Activated CD4-positive, CD25-positive, alpha-beta regulatory T cell treated with anti-CD3 and anti-CD28 coated beads, Interleukin-2, amount 50 U/mL, for 16 hours (primary cell): ENCODE data around the gene PABPN1L.
"Not testable (repeated sequence)": the region's sequence is repeated elsewhere in the genome, so short reads cannot be mapped to it uniquely, and the experiment has no call there.

Source experiments
- DNase-seq: peaks from one replicate; pipeline ENCODE4 v3.0.0-alpha.2; 2020; ENCODE audit warnings: low read depth, low spot score

PABPN1L gene

GRCh38 chr16:88901718-88902337, 35.4 kb upstream of the PABPN1L start:
- DNase-seq = no peak

- no peak for DNase-seq
These were observed 34.2 kb upstream of the PABPN1L start for GRCh38 chr16:88900662-88901052.

- DNase-seq = no peak
These were observed 33.6 kb upstream of the PABPN1L start for GRCh38 chr16:88899901-88900661.

GRCh38 chr16:88897696-88898425, 31.4 kb upstream of the PABPN1L start:
- DNase-seq = no peak

- no peak for DNase-seq
These were observed 30.0 kb upstream of the PABPN1L start for GRCh38 chr16:88896238-88897070.

GRCh38 chr16:88895335-88895734, 28.9 kb upstream of the PABPN1L start:
- no peak for DNase-seq

- no peak for DNase-seq
These were observed 28.3 kb upstream of the PABPN1L start for GRCh38 chr16:88894681-88895300.

GRCh38 chr16:88894266-88894665, 27.8 kb upstream of the PABPN1L start:
- DNase-seq = not testable (repeated sequence)

GRCh38 chr16:88893127-88893968, 26.9 kb upstream of the PABPN1L start:
- DNase-seq = no peak

GRCh38 chr16:88892065-88892464, 25.6 kb upstream of the PABPN1L start:
- no peak for DNase-seq

GRCh38 chr16:88891083-88891482, 24.6 kb upstream of the PABPN1L start:
- DNase-seq = no peak

GRCh38 chr16:88889702-88890352, 23.4 kb upstream of the PABPN1L start:
- DNase-seq = not testable (repeated sequence)

- no peak for DNase-seq
These were observed 22.3 kb upstream of the PABPN1L start for GRCh38 chr16:88888461-88889387.

- DNase-seq = no peak
These were observed 21.6 kb upstream of the PABPN1L start for GRCh38 chr16:88888057-88888456.

GRCh38 chr16:88886845-88887521, 20.5 kb upstream of the PABPN1L start:
- no peak for DNase-seq

- no peak for DNase-seq
These were observed 20.0 kb upstream of the PABPN1L start for GRCh38 chr16:88886420-88886844.

- DNase-seq = no peak
These were observed 19.3 kb upstream of the PABPN1L start for GRCh38 chr16:88885693-88886280.
